ENCODE measurements around the gene PER3.
A peak's percentile ranks its signal among the peaks of the same experiment; 100 is the strongest.

The PER3 gene

DNA sequence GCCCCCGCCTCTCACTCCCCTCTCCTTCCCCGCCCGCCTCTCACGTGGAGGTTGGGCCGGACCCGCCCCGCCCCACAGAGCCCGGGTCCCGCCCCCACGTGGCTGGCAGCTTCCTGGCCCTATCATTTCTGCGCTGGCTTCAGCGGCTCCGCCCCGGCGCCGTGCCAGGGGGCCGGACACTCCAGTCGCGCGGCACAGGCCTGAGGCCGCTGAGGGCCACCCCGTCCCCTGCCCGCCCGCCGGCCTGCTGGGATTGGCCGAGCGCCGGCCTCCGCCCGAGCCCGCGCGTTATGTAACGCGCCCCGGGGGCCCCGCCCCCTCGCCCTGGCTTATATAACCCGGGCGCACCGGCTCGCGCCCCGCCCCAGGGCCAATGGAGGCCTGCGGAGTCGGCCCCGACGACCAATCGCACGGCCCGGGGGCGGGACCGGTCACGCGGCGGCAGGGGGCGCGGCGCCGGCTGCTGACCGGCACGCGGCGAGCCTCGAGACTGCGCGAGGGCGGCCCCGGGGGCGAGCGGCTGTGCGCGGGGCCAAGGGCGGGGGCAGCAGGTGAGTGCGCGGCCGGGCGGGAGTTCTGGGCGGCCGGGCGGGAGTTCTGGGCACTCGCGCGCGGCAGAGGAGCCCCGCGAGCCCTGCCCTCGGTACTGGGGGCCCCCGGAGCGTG lies at the start of gene PER3:
Gene PER3 (plus strand): TSS at position 466 of the 666 bp plus-strand sequence. CDS start 587 bp downstream, outside the sequence.
- peak; percentile 85 for DNase-seq

GRCh38 chr1:7738044-7738443 lies 46.0 kb upstream of the PER3 start:
- DNase-seq, result no peak

DNA sequence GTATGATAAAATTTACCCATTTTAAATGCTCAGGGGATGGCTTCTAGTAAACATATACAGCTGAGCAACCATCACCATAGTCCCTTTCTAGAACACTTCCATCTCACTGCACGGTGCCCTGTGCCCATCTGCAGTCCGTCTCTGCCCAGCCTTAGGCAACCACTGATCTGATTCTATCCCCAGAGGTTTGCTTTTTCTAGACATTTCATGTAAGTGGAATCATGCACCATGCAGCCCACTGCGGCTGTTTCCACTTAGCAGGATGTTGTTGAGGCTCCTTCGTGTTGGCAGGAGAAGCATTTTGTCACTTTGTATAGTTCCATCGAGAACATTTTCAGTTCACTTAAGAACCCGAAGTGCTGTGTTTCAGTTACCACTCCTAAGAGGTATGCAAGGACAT lies 40.7 kb upstream of the PER3 start:
- DNase-seq, result no peak

DNA sequence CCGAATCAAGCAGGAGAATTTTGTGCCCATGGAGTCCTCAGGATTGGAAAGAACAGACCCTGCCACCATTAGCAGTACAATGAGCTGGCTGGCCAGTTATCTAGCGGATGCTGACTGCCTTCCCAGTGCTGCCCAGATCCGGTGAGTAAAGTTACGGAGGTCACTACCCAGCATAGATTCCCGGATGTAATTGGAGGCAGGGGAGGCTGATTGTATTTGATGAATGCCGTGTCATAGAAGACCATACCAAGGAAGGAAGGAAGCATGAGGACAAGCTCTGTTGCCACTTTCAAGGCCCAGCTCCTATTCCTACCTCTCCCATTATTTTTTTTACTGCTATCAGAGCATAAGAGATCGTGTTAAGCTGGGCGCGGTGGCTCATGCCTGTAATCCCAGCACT lies 39.2 kb upstream of the PER3 start:
- DNase-seq, result no peak

DNA sequence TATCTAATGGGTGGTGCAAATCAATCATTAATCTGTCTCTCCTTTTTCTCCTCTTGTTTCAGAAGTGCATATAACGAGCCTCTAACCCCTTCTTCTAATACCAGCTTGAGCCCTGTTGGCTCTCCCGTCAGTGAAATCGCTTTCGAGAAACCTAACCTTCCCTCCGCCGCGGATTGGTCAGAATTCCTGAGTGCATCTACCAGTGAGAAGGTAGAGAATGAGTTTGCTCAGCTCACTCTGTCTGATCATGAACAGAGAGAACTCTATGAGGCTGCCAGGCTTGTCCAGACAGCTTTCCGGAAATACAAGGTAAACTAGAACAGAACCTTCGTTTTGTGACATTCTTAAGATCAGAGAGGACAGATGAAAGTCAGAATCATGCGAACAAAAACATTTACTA lies 38.3 kb upstream of the PER3 start:
- DNase-seq, result no peak

DNA sequence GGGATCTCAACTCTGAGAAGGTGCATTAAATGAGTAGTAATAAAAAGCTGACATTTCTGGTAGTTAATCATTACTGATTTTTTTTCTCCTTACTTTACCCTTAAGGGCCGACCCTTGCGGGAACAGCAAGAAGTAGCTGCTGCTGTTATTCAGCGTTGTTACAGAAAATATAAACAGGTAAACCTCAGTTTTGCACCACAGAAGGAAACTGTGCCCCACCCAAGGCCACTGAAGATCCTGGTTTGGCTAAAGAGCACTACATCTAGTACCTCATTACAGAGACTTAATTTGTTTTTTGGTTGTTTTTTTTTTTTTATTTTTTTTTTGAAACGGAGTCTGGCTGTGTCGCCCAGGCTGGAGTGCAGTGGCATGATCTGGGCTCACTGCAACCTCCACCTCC lies 36.5 kb upstream of the PER3 start:
- no peak for DNase-seq

- DNase-seq, result no peak
Observed at GRCh38 chr1:7749126-7749525, 35.0 kb upstream of the PER3 start.

DNA sequence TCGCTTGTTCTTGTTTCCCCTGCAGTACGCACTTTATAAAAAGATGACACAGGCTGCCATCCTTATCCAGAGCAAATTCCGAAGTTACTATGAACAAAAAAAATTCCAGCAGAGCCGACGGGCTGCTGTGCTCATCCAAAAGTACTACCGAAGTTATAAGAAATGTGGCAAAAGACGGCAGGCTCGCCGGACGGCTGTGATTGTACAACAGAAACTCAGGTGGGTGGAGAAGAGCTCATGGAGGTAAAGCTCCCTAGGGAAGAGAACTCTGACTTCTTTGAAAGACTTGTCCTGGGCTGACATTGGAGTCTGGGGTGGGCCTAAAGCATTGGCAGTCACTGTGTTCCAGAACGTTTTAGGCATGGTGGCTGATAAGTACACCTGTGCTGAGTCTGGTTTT lies 32.9 kb upstream of the PER3 start:
- DNase-seq, result no peak

GRCh38 chr1:7752512-7753417 lies 31.3 kb upstream of the PER3 start:
- DNase-seq, result peak; percentile 11

- DNase-seq, result no peak
Observed at GRCh38 chr1:7753641-7754040, 30.4 kb upstream of the PER3 start.

- DNase-seq, result no peak
Observed at GRCh38 chr1:7754234-7754633, 29.9 kb upstream of the PER3 start.

GRCh38 chr1:7755448-7755847 lies 28.6 kb upstream of the PER3 start:
- DNase-seq, result no peak

- no peak for DNase-seq
Observed at GRCh38 chr1:7760245-7760644, 23.8 kb upstream of the PER3 start.

DNA sequence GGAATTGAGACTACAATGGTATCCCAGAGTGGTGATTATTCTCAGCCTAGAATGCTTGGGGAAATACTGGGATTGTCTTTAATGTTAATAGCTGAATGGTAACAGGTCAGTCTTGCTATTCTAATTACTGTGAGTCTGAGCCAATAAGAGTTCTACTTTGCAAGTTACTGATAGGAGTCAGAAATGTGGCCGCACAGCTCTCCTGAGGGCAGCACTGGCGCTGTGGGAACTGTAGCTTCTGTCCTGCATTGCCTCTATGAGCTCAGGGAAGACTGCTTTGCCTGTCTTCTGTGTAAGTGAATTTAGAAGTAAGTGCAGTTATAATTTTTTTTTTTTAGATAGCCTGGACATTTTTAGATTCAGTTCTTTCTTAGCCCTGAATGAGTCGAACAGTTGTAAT lies 23.0 kb upstream of the PER3 start:
- DNase-seq, result no peak

- no peak for DNase-seq
Observed at GRCh38 chr1:7767176-7767575, 16.9 kb upstream of the PER3 start.

DNA sequence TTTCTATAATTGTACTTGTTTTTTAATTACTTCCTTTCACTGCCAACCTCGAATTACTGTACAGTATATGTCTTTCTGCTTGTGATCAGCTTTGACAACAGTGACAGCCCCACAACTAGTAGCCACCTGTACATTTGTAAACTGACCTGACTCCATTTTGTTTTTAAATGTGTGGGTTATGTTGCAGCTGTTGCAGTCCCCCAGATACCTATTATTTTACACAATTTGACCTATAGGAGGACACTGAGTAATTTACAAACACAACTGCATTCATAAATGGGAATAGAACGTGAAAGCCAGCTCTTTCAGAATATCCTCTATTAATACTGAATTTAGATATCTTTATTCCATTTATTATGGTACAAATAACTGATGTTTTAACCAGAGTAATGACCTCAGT lies 15.5 kb upstream of the PER3 start:
- no peak for DNase-seq

DNA sequence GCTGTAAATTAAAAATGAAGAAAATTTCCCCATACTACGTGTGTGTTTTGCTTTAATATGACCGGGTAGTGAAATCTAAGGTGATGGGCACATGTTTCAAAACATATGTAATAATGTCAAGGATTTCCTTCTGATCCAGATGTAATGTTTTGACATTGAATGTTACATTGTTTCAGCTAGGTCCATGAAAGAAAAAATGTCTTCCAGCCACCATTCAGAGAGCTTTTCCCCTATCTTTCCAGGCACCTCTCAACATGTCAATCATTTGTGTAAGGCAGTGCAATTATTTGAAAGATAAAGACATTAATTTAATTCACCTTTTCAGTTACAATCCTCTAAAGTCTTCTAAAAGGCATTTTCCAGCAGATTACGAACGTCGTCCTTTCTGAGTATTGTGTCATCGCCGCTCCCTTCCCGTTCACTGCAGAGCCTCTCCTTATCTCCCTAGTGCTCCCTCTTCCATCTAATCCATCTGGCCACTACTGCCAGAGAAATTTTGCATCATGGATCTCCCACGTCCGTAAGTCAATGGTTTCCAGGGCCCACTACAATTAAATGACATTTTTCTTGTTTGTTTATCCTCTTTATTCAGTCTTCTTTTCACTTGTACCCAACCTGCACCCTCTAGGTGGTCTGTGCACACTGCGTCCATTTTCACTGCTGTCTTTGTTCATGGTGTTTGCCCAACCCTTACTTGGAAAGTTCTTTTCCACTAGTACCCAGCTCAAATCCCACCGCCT lies 14.2 kb upstream of the PER3 start:
- DNase-seq, result no peak

DNA sequence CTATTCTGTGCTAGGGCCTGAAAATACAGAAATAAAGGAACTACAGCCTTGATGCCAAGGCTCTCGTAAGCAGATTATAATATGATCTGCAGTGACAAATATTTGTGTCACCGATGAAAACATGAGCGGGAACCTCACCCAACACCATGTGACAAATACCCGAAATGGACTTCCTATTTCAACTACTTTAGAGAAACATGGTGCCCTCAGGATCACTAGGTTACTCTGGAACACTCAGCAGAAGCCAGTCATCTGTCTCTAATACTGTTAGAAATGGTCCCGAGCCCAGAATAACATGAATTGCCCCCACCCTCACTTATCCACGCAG lies 13.5 kb upstream of the PER3 start:
- no peak for DNase-seq

GRCh38 chr1:7770997-7771822 lies 12.9 kb upstream of the PER3 start, which contains the start of gene VAMP3:
TSS of gene VAMP3 (plus strand) at chr1:7771296. CDS start at chr1:7771384, 88 bp downstream.
- DNase-seq, result no peak

DNA sequence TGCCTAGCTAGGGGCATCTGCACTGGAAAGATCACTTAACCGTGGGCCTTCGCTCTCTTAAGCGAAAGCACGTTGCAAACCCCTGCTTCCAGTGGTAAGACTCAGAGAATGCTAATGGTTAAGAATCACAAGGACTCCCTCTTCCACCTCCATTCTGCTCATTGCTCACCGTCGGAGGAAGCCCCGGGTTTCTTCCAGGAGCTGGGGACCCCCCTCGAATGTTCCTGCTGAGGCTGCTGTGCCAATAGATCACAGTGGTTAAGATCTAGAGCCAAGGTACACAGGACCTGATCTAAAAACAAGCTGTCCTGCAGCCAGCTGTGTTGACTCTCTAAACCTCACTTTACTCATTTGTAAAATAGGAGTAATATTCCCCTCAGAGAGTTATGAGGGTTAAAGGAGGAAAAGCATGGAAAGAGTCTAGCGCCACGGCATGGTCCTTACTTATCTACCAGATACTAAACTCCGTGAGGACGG lies 12.2 kb upstream of the PER3 start:
- DNase-seq, result no peak

DNA sequence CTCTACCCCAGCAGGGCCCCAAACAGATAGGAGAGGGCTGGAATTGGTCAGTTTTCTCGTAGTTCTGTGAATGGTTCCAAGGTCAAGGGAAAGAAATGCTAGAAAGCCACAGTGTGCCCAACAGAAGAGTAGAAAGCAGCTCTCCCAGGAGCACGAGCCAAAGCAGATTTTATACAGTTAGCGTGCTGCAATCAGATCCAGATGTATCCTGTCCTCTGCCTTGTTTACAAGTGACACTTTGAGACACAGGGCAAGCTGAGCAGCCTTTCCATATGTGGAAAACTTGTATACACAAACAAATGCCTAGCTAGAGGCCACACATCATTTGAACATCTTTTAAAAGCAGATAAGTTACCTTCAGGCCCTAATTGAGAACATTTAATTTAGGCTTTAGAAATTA lies 6.5 kb upstream of the PER3 start:
- DNase-seq, result no peak

GRCh38 chr1:7778133-7778628 lies 5.9 kb upstream of the PER3 start:
- no peak for DNase-seq

DNA sequence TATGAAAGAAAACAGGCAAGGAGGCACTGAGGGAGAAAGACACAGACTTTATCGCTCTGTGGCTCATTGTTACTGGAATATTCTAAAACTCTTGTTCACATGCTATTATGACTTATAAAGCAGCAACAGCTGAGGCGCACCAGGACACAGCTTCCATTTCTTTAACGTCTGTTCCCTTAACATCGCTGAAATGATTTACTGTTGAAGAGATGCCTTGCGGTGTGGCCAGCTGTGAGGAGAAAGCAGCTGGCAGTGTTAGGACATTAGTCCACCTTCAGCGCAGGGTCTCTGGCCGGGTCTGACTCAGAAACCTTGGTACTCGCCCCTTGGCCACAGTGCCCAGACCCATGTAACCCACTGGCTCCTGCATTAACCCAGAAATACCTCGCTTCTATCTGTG lies 3.1 kb upstream of the PER3 start:
- no peak for DNase-seq

All from NCI-H2081 treated with DMSO at 0.1 percent for 48 hours (cell line).